Natural killer cell (primary cell): ENCODE results near the gene ENAM. TPM values are rescaled to one million over a fixed set of nuclear protein-coding genes. Genes with fewer than 3 reads are reported as not detected.

Experiments
- ATAC-seq, 3 donors: fragments of 150-1000 bp in 2 of 3; fragments of 200-7000 bp in 1 of 3; cut with Tn5 transposase; 1 replicate in 1 of 3; 2 replicates in 2 of 3; pipeline ENCODE4 v1.10.0; 2021; ENCODE audit warnings: mild to moderate bottlenecking in 2 of 3, moderate library complexity in 2 of 3
- DNase-seq, 2 donors: peaks; one replicate each; pipeline versions ENCODE4 v3.0.0 to v3.0.0-alpha.2; 2013 to 2021; ENCODE audit warnings: mixed read lengths in 1 of 2
- H3K27ac ChIP-seq: one replicate; pipeline ENCODE4 v1.5.1; 2013; ENCODE audit warnings: mild to moderate bottlenecking, low read length
- H3K27me3 ChIP-seq: one replicate; pipeline ENCODE4 v1.6.1; 2013; ENCODE audit warnings: low read length; ENCODE audit not compliant: control insufficient read depth, insufficient read depth
- H3K36me3 ChIP-seq: one replicate; pipeline ENCODE4 v1.6.1; 2013; ENCODE audit warnings: low read length; ENCODE audit not compliant: control insufficient read depth, insufficient read depth
- H3K4me1 ChIP-seq: one replicate; pipeline ENCODE4 v1.6.1; 2013; ENCODE audit warnings: low read length; ENCODE audit not compliant: control insufficient read depth, insufficient read depth
- H3K4me3 ChIP-seq: one replicate; pipeline ENCODE4 v1.5.1; 2013; ENCODE audit warnings: low read length
- H3K9me3 ChIP-seq: one replicate; pipeline ENCODE4 v1.6.1; 2013; ENCODE audit warnings: low read length; ENCODE audit not compliant: control insufficient read depth, insufficient read depth
- H3K27ac Mint-ChIP-seq, 2 donors: one replicate each; pipeline ENCODE4 v1.8.0; 2022; ENCODE audit warnings: mild to moderate bottlenecking in 2 of 2, mixed read lengths in 2 of 2, moderate library complexity in 1 of 2
- H3K27me3 Mint-ChIP-seq, 2 donors: one replicate each; pipeline ENCODE4 v1.8.0; 2022; ENCODE audit warnings: low read depth in 2 of 2, mixed read lengths in 2 of 2
- H3K36me3 Mint-ChIP-seq: one replicate; pipeline ENCODE4 v1.8.0; 2022; ENCODE audit warnings: mixed read lengths
- H3K4me1 Mint-ChIP-seq, 2 donors: one replicate each; pipeline ENCODE4 v1.8.0; 2022; ENCODE audit warnings: mixed read lengths in 2 of 2
- H3K4me3 Mint-ChIP-seq: one replicate; pipeline ENCODE4 v1.8.0; 2022; ENCODE audit warnings: mild to moderate bottlenecking, moderate library complexity, mixed read lengths
- H3K9me3 Mint-ChIP-seq, 2 donors: one replicate each; pipeline ENCODE4 v1.8.0; 2022; ENCODE audit warnings: mixed read lengths in 2 of 2
- WGBS: methylation state at CpG from one replicate; pipeline ENCODE4 v1.1.7; 2013; ENCODE audit warnings: missing lambda C conversion rate; ENCODE audit not compliant: insufficient coverage; 5-methylcytosine and 5-hydroxymethylcytosine counted together
- intact Hi-C: fragments of 100-400 bp; cut with micrococcal nuclease; formaldehyde crosslinking; loops from one replicate; pipeline ENCODE4 v1.14.2; 2022
- total RNA-seq, 4 donors: library from RNA; stranded (reverse); fragments of 120-200 nt in 1 of 4; gene quantifications; one replicate each; pipeline versions ENCODE4 v1.2.3 to v1.2.4, GENCODE V29; 2013 to 2022
- TF ChIP-seq, protein P1 (sequence below): fragments of 200-600 bp; IDR thresholded peaks from one replicate; pipeline ENCODE4 v1.8.0; 2022; ENCODE audit warnings: antibody characterized with exemption

Gene ENAM
- total RNA-seq, 3 donors from 2014 or later (not counting 1 experiment from before 2014, with no cell fraction given), result not detected

DNA sequence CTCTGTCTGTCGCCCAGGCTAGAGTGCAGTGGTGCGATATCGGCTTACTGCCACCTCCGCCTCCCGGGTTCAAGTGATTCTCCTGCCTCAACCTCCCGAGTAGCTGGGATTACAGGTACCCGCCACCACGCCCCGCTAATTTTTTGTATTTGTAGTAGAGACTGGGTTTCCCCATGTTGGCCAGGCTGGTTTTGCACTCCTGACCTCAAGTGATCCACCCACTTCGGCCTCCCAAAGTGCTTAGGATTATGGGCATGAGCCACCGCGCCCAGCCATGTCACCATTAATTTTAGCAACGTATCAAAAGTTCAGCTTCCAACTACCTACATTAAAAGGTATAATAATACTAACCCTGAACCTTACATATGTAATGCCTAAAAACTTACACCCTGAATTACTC is 58.8 kb downstream of the ENAM start:
- ATAC-seq, result peak in 1 of 3 donors; percentile 2
- H3K27ac Mint-ChIP-seq, result peak overlapping the region; percentile 99
- peaks cover 33 to 36% of the 10 kb centered on the region in 2 donors for H3K4me1 Mint-ChIP-seq
- no peaks in the 10 kb centered on the region for H3K9me3 ChIP-seq
- peak overlapping the region; percentile 97 for H3K27ac ChIP-seq
- DNase-seq, result peak in 1 of 2 donors; percentile 35
- peak overlapping the region; percentile 93 for H3K4me3 ChIP-seq
- no peaks in the 10 kb centered on the region for H3K9me3 Mint-ChIP-seq
- TF ChIP-seq, protein P1, sequence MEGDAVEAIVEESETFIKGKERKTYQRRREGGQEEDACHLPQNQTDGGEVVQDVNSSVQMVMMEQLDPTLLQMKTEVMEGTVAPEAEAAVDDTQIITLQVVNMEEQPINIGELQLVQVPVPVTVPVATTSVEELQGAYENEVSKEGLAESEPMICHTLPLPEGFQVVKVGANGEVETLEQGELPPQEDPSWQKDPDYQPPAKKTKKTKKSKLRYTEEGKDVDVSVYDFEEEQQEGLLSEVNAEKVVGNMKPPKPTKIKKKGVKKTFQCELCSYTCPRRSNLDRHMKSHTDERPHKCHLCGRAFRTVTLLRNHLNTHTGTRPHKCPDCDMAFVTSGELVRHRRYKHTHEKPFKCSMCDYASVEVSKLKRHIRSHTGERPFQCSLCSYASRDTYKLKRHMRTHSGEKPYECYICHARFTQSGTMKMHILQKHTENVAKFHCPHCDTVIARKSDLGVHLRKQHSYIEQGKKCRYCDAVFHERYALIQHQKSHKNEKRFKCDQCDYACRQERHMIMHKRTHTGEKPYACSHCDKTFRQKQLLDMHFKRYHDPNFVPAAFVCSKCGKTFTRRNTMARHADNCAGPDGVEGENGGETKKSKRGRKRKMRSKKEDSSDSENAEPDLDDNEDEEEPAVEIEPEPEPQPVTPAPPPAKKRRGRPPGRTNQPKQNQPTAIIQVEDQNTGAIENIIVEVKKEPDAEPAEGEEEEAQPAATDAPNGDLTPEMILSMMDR, result no peak
- H3K27me3 Mint-ChIP-seq, result peaks cover 0 to 3% of the 10 kb centered on the region in 2 donors
- H3K4me1 ChIP-seq, result peaks cover 25% of the 10 kb centered on the region
- 39% methylated on average over 13 of the region's 13 CpGs for WGBS
- no peaks in the 10 kb centered on the region for H3K36me3 Mint-ChIP-seq
- H3K27me3 ChIP-seq, result no peaks in the 10 kb centered on the region
- H3K36me3 ChIP-seq, result peaks cover 5% of the 10 kb centered on the region
- peak overlapping the region; percentile 100 for H3K4me3 Mint-ChIP-seq
- intact Hi-C loops, result loop anchor here (10.0 kb wide), 1 partner anchor 307 kb away; the partner anchor contains the start of gene DCK

DNA sequence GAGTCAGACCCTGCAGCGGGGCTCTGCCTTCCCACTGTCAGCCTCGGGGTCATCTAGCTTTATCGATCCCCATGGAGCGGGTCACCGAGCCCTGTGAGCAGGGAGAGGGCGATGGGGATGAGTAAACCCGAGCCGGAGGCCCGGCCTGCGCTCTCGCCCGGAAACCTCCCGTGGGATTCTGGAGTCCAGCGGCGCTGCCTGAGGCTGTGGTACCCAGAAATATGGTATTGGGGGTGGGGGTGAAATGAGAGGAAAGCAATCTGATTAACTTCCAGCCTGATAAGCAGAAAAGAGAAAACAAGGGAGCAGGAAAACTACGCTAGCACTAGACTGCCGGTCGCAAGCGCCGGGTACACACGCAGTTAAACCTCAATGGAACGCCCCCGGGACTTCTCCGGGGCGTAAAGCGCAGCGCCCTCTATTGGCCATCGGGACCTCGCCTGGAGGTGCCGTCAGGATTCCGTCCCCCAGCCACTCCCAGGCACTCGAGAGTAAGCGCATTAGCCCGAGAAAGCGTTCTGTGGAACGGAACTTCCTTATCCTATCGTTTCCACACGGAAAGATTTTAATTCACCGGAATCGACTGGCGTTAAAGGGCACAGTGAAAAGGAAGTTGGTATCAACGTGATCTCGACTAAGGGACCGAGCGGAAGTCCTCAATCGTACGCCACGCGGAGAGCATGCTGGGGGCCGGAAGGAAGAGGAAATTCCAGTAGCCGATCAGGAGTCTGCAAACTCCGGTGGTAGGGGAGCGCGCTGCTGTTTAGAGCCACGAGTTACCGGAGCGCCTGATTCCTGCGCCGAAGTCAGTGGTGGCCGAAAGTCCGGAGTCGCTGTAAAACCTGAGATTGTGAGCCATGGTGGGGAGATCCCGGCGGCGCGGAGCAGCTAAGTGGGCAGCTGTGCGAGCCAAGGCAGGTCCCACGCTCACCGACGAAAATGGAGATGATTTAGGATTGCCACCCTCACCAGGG is 59.6 kb downstream of the ENAM start, which contains the start of gene UTP3:
UTP3 (plus strand) TSS at position 712 of the 974 bp plus-strand sequence; CDS start at position 858, 146 bp downstream.
- H3K4me3 ChIP-seq, result peak within 1 kb of the TSS; percentile 93
- TF ChIP-seq, protein P1, result peak; percentile 97
- H3K4me3 Mint-ChIP-seq, result peak within 1 kb of the TSS; percentile 100
- no peaks in the 10 kb centered on the region for H3K9me3 ChIP-seq
- peaks cover 0 to 2% of the 10 kb centered on the region in 2 donors for H3K27me3 Mint-ChIP-seq
- peaks cover 33 to 36% of the 10 kb centered on the region in 2 donors for H3K4me1 Mint-ChIP-seq
- peaks cover 25% of the 10 kb centered on the region for H3K4me1 ChIP-seq
- DNase-seq (peak; percentile 85 to 98), ATAC-seq (peak; percentile 85 to 96 (median 89))
- intact Hi-C loops, result loop anchor here (1.0 to 10.0 kb wide), 4 partner anchors 17 to 307 kb away; partner anchors contain the start of genes DCK and GRSF1
- under 1% methylated on average over 70 of the region's 70 CpGs for WGBS
- H3K27ac Mint-ChIP-seq, result peak within 1 kb of the TSS; percentile 99
- no peaks in the 10 kb centered on the region for H3K36me3 Mint-ChIP-seq
- H3K36me3 ChIP-seq, result peaks cover 6% of the 10 kb centered on the region
- H3K27ac ChIP-seq, result peak within 1 kb of the TSS; percentile 97
- H3K9me3 Mint-ChIP-seq, result no peaks in the 10 kb centered on the region
- no peaks in the 10 kb centered on the region for H3K27me3 ChIP-seq

DNA sequence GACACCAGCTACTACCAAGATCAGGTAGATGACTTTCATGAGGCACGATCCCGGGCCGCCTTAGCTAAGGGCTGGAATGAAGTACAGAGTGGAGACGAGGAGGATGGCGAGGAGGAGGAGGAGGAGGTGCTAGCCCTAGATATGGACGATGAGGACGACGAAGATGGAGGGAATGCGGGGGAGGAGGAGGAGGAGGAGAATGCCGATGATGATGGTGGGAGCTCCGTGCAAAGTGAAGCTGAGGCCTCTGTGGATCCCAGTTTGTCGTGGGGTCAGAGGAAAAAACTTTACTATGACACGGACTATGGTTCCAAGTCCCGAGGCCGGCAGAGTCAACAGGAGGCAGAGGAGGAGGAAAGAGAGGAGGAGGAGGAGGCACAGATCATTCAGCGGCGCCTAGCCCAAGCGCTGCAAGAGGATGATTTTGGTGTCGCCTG is 60.3 kb downstream of the ENAM start:
- Mint-ChIP-seq H3K36me3 (no peaks in the 10 kb centered on the region), H3K9me3 (no peaks in the 10 kb centered on the region), H3K4me3 (peak overlapping the region; percentile 100), H3K27ac (peak overlapping the region; percentile 99), H3K4me1 (peaks cover 33 to 36% of the 10 kb centered on the region in 2 donors), H3K27me3 (no peaks in the 10 kb centered on the region)
- peak overlapping the region; percentile 93 for H3K4me3 ChIP-seq
- peak in 1 of 3 donors; percentile 2 for ATAC-seq
- no peak for DNase-seq
- peaks cover 25% of the 10 kb centered on the region for H3K4me1 ChIP-seq
- no peaks in the 10 kb centered on the region for H3K9me3 ChIP-seq
- H3K36me3 ChIP-seq, result peaks cover 6% of the 10 kb centered on the region
- intact Hi-C loops, result loop anchor here (1.0 to 10.0 kb wide), 4 partner anchors 16 to 306 kb away; partner anchors contain the start of genes DCK and GRSF1
- 5% methylated on average over 19 of the region's 19 CpGs for WGBS
- no peaks in the 10 kb centered on the region for H3K27me3 ChIP-seq
- TF ChIP-seq, protein P1, result no peak
- H3K27ac ChIP-seq, result peak overlapping the region; percentile 97
